GF-D8 (cell line): Measurements from ENCODE around the gene GMDS.

Experiments used
- DNase-seq: peaks from one replicate; lab custom pipeline; 2025; lab: John Stamatoyannopoulos, UW

GMDS gene

DNA sequence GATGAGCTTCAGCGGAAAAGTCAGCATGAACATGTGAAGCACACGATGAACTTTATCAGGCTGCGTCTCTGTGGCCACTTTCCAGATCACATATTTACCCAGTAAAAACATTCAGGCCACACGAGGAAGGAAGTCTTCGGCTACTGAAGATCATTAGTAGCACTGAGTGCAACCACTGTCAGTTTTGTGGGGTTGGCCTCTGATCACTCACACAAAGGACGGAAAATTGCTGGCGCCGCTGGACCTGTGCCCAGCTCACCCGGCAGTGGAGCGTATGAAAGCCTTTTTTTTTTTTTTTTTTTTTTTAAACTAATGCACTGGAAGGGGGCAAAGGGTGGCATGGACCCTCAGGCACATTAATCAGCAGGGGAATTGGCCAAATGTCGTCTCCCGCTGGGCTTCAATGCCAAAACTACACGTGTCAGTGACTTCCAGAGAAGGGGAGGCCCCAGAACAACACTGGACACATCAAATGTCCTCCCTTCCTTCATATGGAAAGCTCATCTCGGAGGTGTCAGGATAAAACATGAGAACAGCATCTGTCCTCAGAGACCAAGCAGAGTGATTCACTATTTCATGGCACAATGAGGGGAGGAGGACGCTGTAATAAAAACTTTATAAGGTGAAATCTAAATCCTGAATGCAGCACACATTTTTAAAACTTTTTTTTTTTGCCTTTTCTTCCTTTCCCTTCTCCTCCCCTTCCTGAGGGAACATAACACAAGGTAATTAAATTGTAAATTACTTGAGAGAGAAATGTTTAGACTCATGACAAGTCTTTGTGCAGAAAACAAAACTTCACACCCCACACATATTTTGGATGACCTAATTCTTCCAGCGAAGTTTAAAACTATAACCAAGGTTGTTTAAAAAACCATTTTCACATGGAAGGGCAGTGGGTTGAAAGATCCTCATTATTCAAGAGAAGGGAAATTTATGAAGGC, 412.3 kb downstream of the GMDS start:
- DNase-seq, result no peak

DNA sequence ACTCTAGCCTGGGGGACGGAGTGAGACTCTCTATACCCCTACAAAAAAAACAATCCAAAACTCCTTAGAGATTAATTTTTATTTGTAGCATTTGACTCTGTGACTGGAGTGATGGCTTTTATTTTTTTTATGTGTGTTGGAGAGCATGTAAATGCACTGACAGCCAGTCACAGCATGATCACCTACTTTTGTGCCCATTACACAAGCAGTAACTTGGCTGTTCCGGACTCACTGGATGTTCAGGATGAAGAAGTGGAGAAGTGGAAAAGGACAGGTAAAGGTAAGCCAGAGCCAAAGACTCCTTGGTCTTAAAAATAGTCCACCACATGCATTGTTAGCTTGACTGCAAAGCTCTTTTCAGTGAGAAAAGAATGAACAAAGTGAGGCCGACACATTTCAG, 413.0 kb downstream of the GMDS start:
- DNase-seq, result no peak

DNA sequence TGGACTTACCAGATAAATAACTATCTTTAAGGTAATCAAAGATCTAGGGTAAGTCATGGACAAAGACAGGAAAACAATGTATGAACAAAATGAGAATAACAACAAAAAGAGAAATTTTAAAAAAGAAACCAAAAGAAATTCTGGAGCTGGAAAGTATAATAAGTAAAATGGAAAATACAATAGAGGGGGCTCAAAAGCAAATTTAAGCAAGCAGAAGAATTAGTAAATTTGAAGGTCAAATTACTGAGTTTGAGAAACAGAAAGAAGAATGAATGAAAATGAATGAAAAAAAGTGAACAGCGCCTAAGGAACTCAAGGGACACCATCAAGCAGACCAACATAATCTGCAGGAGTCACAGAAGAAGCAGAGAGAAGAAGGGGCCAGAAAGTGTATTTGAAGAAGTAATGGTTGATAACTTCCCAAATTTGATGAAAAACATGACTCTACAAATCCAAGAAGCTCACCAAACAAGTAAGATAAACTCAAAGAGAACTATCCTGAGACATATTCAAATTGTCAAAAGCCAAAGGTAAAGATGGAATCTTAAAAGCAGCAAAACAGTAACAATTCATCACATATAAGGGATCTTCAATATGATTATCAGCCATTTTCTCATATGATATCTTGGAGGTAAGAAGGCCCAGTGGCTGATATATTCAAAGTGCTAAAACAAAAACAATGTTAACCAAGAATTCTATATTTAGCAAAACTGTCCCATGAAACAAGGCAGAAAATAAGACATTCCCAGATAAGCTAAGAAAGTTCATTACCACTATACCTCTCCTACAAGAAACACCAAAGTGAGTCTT, 417.2 kb downstream of the GMDS start:
- DNase-seq, result no peak

DNA sequence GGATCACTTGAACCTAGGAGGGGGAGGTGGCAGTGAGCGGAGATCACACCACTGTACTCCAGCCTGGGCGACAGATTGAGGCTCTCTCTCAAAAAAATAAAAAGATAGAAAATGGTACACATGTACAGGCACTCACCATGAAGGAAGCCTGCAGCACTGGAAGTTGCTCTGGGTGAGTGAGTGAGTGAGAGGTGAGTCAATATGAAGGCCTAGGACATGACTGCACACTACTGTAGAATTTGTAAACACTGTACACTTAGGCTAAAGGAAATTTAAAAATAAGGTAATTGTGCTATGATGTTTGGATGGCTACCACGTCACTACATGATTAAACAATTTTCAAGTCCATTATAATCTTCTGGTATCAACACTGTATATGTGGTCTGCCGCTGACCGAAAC, 419.5 kb downstream of the GMDS start:
- DNase-seq, result no peak

DNA sequence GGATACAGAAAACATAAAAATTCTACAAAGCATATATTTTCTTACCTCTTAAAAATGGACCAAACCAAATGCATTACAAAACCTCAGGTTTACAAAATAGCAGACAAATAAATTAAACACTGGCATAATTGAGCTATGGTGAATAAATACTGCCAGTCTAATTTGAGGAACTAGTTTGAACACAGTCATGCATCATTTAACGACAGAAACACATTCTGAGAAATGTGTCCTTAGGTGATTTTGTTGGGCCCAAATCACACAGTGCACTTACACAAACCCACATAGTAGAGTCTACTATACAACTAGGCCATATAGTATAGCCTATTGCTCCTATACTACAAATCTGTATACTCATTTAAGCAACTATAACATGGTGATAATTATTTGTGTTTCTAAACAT, 420.1 kb downstream of the GMDS start:
- no peak for DNase-seq

DNA sequence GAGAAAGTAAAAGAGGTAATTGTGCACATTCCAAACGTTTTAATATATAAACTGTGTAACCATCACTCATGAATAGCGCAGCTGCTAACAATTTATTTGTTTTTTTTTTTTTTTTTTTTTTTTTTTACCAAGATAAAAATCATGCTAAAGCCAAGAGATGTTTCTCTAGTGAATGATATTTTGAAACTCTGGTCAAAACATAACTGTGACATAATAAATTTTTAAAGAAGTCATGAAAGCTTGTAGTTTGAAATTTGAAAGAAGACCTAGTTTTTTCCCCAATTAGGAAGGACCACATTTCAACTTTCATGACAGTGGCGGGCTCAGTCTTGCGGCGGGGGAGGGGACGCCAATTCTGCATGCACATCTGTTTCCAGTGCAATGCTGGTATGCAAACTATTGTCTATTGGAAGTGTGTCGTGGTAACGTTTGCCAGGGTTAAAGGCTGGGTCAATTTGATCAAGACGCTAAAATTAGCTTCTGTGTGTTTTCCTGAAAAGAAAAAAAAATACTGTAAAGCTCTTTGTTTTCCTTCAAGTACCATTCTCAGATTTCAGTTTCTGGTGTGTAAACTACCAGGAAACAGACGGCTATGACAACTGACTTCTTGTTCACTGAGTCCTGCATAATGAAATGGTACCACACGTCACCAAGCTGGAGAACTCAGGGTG, 423.8 kb downstream of the GMDS start:
- no peak for DNase-seq

DNA sequence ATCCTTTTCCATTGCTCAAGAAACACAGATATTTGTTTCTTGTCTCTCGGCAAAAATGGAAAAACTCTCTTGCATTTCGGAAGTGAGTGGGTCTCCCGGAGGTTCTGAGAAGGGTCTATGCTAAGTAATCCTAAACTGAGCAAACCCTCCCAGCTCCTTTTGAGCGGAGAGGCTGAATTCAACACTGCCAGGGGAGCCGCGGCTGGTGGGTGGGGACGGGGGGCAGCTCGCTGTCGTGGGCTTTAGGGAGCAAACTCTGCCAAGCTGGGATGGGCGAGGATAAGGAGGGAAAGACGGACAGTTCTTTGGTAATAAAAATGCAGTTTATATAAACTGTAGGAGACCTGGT, 424.3 kb downstream of the GMDS start:
- DNase-seq, result no peak

DNA sequence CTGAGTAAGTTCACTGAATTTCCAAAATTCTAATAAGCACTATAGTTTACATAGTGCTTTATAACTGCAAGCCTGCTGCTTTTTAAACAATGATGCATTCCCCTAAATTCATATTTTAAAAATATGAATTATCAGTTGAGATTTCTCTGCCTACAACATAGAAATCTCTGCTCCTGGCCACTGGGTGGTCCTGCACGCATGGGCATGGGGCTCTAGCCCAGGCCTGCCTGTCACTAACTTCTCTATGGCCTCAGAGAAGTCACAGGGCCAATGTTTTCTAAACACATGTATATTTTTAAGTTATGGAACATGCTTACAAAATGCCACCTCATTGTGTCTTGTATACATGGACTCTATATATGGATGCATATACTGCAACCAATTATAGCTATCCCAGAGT, 424.7 kb downstream of the GMDS start:
- no peak for DNase-seq

DNA sequence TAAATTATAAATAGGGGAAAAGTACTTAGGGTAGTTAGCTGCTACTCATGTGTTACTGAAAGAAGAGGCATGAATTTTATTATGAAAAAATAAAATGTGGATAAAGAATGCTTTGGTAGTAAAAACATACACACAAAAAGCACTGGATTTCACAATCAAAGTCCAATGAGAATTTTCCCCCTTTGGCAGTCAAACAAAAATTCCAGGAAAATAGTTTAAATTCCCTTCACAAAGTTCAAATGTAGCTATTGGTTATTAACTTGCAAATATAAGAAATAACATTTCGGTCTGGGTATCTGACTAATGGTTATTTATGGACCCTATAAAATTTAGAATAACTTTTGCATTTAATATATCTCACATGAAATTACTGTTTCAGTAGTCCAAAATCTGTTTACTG, 425.2 kb downstream of the GMDS start:
- DNase-seq, result no peak

DNA sequence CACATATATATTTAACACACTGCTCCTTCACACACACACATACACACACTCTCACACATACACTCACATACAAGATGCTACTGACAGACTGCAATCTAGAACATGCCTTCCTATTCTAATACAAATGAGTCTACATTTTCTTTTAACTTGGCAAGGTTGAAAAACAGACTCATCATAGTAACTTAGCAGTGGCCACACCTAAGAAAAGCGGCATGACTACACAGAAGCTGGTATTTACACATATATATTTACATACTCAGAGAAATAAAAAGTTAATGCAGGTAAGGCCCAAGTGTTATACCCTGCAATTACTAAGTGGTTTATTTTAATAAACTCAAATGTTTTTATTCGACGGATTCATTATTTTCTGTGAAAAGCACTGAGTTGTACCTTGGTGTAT, 426.4 kb downstream of the GMDS start:
- no peak for DNase-seq

DNA sequence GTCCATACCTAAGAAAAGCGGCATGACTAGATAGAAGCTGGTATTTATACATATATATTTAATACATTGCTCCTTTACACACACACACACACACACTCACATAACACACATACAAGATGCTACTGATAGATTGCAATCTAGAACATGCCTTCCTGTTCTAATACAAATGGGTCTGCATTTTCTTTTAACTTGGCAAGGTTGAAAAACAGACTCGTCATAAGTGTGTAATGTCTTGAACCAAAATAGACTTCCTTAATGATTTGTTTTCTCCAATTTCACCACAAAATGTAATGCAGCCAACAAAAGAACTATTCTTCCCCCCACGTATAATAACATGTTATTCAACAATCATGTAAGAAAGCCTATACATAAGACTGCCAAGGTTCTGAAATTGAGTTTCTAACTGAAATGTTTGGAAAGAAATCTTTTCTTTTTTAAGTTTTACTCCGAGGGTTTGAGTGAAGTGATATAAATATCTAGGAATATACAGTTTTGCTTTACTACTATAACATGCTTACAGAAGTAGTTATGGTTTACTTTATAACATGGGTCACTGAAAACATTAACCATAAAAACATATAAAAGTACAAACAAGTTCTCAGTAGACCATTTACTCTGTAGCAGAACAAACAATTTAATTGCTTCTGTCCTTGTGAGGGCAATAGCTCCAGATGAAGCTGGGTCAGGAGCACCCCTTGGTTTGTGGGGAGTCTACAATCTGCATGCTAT, 428.2 kb downstream of the GMDS start:
- no peak for DNase-seq

DNA sequence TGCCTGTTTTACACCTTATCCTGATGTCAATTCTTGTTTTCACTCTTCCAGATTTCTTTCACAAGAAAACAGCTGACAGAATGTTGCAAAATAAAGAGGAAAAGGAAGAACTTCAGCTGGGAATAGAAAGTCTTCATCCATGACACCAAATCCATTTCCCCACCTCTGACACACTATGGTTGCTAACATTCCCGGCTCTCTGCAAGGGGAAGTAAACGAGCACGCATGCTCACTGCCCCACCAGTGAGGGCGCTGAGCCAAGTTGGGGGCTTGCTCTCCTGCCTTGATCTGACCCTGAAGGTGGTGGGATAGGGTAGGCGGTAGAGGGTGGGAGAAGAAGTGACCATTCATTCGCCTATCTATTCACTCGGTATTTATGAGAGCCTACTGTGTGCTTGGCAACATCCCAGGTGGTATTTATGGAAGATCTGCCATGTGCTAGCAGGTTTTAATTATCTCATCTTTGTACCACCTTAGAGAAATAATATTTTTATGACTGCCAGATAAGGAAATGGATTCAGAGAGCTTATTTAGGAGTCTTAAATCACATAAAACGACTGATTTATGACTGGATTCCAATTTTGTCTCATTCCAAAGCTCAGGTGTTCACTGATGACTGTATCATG, 429.5 kb downstream of the GMDS start:
- DNase-seq, result no peak

DNA sequence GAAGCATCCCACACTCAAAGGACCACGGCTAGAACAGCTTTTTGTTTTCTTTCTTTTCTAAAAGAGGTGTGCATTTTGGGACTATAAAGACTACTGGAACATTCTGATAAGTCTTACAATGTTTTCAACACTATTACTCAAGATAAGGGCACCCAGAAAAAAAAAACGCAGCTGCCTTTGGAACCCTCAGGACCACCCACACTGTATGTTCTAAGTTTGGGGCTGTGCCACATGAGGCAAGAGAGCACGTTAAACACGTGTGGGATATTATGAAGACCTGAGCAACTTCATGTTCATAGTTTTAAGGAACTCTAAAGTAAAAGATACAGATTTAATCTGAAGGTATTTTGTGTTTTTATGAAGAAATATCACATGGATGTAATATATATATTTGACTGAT, 431.1 kb downstream of the GMDS start:
- no peak for DNase-seq

DNA sequence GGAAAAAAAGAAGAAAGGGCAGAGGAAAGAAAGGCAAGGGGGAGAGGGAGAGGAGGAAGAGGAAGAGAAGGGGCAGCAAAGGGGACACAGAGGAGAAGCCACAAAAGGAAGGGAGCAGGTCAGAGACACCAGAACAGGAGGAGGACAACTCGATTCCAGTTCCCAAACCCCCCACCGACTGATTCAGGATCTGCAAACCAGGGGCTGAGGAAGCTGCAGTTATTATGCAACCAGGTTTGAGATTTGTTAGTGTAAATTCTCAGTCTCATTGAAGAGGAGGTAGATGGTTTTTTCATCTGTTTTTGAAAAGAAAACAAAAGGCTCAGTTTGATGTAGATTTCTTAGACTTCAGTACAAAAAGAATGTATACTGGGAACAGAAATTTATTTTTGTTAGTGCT, 432.9 kb downstream of the GMDS start:
- DNase-seq, result no peak

DNA sequence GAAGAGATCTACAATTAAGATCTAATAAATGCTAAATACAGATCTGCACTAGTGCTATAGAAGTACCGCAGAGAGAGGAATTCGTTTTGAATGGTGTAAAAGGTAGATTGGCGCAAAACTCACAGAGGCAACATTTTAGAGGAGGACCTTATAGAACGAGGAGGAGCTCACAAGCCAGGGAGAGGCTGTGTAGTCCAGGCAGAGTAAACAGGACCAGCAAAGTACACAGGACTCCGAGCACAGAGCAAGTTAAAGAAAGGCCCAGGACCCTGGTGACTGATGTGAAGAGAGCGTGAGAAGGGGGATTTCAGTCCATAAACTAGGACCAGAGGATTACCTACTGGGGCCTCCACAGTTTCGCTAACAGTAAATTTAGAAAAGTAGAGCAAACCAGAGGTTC, 433.4 kb downstream of the GMDS start:
- no peak for DNase-seq

DNA sequence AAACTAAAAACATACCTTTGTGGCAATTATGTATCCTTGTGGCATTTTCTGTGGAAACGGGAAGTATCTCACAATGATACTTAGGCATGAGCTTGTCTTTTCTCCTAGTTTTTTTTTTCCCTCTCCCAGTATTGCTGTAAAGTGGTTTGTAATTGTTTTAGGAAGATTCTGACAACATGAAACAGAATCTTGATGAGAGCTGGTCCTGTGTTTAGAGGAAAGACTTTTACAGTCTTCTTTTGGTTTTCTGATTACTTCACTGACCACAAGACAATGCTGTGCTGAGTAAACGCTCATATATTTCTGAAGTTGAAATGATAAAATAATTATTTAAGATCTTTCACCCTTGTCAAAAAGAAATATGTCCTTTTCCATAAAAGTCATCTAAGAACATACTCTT, 434.5 kb downstream of the GMDS start:
- no peak for DNase-seq

DNA sequence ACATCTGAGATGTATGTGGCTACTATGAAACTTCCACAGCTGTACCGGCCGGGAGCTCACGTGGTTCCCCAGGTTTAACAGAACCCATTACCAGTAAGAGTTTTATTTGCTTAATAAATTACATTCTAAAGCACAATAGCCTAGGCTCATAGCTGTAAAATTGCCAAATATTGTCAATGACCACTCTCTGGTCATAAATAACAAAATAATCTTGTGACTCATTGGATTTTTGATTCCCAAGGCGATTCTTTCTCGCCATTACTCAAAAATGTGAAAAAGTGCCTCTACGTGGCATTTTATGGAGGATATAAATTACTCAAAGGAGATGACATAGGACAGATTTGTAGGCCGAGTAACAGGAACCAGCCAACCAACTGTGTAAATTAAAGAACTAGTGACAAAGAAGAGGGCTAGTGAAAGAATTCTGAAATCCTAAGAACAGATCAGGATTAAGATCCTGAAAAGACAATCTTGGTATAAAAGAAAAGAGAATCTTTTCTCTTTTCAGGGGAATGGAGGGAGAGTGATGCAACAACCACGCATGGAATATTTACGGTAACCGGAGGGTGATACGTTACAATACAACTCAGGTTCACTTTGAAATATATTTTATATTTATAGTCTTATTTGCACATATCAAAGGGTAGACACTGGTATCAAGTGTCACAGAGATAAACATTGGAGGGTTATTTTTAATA, 436.0 kb downstream of the GMDS start:
- no peak for DNase-seq

DNA sequence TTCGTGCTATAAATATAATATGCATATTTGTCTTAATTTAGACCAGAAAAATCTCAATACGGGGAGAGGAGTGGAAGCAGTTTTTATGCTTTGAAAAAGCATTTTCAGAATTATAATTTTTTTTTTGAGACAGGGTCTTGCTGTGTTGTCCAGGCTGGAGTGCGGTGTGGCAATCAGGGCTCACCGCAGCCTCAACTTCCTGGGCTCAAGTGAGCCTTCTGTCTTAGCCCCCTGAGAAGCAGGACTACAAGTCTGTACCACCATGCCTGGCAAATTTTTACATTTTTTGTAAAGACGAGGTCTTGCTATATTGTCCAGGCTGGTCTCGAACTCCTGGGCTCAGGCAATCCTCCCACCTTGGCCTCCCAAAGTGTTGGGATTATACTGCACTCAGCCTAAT, 438.5 kb downstream of the GMDS start:
- DNase-seq, result no peak

DNA sequence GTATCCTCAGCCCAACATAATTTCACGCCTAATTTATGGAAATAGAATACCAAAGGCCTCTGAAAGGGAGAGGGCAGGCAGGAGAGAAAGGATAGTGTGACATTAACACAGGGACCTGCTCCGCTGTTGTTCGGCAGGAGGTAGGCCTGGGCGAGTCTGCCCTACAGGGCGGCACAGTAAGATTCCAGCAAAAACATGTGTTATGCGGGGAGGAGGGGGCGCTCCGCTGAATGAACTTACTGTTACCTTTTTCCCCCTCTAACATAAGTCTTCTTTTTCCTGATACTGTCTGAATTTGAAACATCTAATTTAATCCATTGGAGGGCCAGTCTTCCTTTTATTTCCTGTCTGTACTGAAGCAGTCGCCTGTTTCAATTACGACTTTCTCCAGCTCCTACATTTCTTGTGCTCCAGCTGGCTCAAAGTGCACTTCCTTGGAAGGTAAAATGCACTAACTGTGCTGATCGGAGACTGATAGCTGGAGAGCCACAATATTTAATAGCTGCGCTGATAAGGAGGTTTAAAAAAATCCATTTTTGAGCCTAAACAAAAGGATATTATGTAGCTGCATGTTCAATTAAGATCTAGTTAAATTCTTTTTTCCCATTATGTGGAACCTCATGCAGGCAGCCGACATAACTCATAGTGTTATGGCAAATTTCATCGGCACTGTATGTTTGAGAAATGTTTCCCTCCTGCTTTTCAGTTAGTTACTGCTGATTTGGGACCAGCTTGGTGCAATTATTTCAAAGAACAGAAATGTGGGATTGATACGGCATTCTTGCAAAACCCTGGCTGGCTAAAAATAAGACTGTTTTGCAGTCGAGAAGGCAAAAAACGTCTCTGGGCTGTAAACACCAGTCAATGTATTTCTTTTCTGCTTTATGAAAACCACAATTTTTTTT, 442.7 kb downstream of the GMDS start:
- no peak for DNase-seq

DNA sequence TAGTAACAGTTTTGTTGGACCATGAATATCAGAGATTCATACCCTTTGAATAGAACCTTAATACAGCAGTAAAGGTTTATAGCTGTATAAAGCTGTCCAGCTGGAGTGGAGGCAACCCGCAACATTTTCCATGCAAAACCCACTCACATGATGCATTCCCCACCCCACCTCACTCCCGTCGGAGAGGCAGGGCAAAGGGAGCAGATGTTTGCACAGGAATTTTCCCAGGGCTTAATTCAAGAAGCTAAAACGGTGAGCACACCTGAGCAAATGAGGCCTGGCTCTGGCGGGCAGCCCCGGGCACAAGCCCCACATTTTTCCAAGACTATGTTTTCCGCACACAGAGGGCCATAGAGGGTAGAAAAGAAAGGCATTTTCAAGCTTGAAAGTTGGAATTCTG, 444.0 kb downstream of the GMDS start:
- no peak for DNase-seq
